ENCODE measurements around the gene SPRR1A.

DNA sequence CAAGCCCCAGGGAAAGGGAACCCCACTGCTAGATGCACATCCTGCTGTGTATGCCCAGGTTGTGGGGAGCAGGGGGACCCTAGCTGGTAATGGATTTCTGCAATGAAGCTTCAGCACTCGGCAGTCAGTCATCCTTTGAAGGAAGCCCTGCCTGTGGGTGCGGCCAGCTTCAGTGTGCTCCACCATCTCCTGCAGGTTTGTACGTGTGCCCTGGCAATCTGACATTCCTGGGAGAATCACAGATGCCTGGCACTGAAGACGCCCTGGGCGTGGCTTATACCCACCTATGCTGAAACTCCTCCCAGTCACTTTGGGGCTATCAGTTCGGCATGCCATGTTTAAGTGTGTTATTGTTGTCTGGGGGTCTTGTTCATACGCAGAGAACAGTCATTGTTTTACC lies 30.1 kb upstream of the SPRR1A start:
- TF ChIP-seq, protein P1, sequence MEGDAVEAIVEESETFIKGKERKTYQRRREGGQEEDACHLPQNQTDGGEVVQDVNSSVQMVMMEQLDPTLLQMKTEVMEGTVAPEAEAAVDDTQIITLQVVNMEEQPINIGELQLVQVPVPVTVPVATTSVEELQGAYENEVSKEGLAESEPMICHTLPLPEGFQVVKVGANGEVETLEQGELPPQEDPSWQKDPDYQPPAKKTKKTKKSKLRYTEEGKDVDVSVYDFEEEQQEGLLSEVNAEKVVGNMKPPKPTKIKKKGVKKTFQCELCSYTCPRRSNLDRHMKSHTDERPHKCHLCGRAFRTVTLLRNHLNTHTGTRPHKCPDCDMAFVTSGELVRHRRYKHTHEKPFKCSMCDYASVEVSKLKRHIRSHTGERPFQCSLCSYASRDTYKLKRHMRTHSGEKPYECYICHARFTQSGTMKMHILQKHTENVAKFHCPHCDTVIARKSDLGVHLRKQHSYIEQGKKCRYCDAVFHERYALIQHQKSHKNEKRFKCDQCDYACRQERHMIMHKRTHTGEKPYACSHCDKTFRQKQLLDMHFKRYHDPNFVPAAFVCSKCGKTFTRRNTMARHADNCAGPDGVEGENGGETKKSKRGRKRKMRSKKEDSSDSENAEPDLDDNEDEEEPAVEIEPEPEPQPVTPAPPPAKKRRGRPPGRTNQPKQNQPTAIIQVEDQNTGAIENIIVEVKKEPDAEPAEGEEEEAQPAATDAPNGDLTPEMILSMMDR (IDR thresholded peaks at IDR 0.05), result no peak
- no peak for TF ChIP-seq POLR2A (IDR thresholded peaks at IDR 0.05)

Measured in gastroesophageal sphincter (tissue), 3 donors.